Mononuclear cell (primary cell): ENCODE data around the gene ITGA6. TPM values are rescaled to one million over a fixed set of nuclear protein-coding genes. Genes with fewer than 3 reads are reported as not detected.

Source experiments
- H3K27me3 ChIP-seq: 2 replicates; pipeline ENCODE4 v1.6.0; 2011; ENCODE audit warnings: low read length, control low read depth; ENCODE audit not compliant: insufficient read depth
- H3K4me1 ChIP-seq: 2 replicates; pipeline ENCODE4 v1.5.1; 2011; ENCODE audit warnings: mild to moderate bottlenecking, low read length, control low read depth; ENCODE audit not compliant: insufficient read depth
- H3K4me3 ChIP-seq: 2 replicates; pipeline ENCODE4 v1.5.1; 2011; ENCODE audit warnings: mild to moderate bottlenecking, low read length, moderate library complexity
- H3K9me3 ChIP-seq: 2 replicates; pipeline ENCODE4 v1.5.1; 2011; ENCODE audit warnings: low read depth, mild to moderate bottlenecking, control low read depth, low read length
- total RNA-seq: library from RNA; depleted of rRNA; stranded (reverse); fragments of >200 nt; gene quantifications from one replicate; pipeline ENCODE4 v1.2.3, GENCODE V29; 2012

Gene ITGA6
- total RNA-seq, 1 donor, result 116 TPM

DNA sequence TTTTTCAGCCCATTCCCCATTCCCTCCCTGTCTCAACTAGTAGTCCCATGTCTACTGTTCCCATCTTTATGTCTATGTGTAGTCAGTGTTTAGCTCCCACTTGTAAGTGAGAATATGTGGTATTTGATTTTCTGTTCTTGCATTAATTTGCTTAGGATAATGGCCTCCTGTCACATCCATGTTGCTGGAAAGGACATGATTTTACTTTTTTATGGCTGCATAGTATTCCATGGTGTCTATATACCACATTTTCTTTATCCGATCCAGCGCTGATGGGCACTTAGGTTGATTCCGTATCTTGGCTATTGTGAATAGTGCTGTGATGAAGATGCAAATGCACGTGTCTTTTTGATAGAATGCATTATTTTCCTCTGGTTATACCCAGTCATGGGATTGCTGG, 21.7 kb upstream of the ITGA6 start:
- Histone ChIP-seq H3K4me3 (no peak overlapping the region), H3K9me3 (no peaks in the 10 kb centered on the region), H3K27me3 (peaks cover 3% of the 10 kb centered on the region), H3K4me1 (no peaks in the 10 kb centered on the region)

DNA sequence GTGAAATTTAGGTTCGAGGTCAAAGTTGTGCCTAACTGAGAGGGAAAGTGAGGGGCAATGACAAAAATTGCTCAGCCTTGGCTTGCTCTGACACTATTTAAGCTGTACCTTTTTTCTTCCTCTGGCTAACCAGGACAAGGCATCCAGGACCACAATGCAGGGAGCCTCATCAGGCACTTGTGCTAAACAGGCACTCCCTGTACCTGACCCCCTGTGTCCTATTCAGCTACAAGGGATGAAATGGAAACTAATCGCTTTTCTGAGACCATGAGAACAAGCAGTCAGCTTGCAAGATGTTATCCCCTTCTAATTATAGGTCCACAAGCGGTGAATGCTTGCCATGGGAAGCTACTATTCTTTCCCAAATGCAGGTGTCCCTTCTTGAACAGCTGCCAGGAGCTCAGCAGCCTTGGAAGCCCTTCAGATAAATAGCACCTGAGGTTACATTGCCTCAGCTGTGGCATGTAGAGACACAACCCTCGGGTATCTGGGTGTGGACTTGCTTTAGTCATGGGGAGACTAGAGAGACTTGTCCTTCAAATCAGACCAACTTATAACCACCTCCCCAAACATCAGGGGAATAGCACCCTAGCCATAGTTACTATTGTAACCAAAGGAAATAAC, 19.1 kb upstream of the ITGA6 start:
- no peaks in the 10 kb centered on the region for H3K9me3 ChIP-seq
- H3K4me1 ChIP-seq, result no peaks in the 10 kb centered on the region
- H3K27me3 ChIP-seq, result peaks cover 3% of the 10 kb centered on the region
- no peak overlapping the region for H3K4me3 ChIP-seq

DNA sequence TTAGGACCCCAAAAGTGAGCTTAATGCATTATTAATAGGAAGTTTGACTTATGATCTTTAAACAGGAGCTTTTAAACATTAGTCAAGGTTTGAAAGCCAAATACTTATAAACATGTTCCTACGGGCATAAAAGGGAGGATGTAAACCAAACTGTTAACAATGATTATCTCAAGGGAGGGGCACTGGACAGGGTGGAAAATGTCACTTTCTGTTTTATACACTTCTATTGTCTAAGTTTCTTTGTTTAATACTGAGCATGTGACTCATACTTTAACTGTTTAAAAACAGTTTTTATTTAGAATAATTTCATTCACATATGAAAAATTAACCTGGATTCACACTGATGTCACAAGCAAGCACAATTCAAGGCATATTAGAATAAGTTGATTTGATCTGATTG, 18.3 kb upstream of the ITGA6 start:
- Histone ChIP-seq H3K9me3 (no peaks in the 10 kb centered on the region), H3K4me3 (no peak overlapping the region), H3K4me1 (no peaks in the 10 kb centered on the region), H3K27me3 (peaks cover 3% of the 10 kb centered on the region)

DNA sequence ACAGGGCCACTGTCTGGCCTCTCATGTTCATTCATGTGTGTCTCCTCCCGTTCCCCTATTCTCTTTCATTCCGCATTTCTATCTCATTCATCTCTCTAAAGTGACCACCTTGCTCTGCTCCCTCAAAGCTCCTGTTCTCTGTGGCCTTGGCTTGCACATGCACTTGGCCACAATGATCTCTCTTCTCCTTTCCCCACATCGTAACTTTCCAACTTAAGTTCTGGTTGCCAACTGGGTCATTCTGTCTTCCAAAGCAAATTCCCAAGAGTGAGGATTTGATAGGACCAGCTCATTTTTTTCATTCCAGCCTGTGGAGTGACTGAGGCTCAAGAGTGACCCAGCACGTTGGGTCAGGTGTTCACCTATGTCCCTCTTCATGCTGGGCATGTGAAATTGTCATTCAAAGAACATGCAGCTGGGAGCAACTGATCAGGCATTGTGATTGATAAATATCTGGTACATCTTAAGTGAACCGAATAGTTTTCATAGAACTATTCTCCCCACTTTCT, 14.3 kb upstream of the ITGA6 start:
- Histone ChIP-seq H3K27me3 (no peaks in the 10 kb centered on the region), H3K9me3 (no peaks in the 10 kb centered on the region), H3K4me3 (no peak overlapping the region), H3K4me1 (no peaks in the 10 kb centered on the region)

DNA sequence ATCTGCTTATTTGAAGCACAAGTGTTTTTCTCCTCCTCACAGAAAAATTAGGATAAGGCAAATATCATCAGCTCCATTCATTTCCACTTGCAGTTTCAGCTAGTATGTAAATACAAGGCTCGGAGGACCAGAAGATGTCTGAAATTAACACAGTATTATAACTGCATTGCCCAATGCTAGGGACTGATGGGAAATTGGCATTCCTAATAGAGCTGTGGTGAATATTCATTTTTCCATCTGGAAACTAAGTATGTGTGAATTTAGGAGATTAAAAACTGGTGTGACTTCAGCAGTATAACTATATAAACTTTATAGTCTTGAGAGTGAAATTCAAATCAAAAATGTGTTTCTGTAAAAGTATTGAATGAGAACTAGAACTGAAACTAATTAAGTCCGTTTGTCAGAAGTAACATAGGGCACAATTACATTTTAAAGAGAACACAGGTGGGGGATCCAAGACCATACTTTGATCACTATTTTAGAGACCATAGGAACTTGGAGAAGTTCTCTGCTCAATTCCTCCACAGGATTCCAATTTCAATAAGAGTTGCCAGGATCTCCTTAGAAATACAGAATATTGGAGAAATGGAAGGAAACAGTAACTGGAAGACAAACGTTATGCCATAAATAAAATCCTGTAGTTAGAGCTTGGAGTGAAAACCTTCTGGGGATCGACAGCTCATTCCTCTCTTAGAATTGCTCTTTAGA, 12.1 kb upstream of the ITGA6 start:
- H3K27me3 ChIP-seq, result no peaks in the 10 kb centered on the region
- no peaks in the 10 kb centered on the region for H3K9me3 ChIP-seq
- no peaks in the 10 kb centered on the region for H3K4me1 ChIP-seq
- H3K4me3 ChIP-seq, result no peak overlapping the region

DNA sequence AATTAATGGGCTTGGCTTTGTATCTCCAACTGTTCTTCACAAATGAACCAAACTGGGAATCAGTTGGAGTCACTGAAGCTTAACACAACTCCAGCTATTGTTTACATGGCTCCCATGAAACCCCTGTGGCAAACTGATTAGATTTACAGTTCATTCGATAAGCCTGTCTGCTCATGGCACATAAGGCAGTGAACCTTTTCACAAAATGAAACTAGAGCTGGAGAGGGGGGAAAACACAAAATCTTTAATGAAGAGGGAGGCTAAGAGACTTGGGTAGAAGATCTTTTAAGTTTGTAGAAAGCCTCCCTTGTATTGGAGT, 11.6 kb upstream of the ITGA6 start:
- H3K4me3 ChIP-seq, result no peak overlapping the region
- no peaks in the 10 kb centered on the region for H3K4me1 ChIP-seq
- H3K27me3 ChIP-seq, result no peaks in the 10 kb centered on the region
- no peaks in the 10 kb centered on the region for H3K9me3 ChIP-seq

DNA sequence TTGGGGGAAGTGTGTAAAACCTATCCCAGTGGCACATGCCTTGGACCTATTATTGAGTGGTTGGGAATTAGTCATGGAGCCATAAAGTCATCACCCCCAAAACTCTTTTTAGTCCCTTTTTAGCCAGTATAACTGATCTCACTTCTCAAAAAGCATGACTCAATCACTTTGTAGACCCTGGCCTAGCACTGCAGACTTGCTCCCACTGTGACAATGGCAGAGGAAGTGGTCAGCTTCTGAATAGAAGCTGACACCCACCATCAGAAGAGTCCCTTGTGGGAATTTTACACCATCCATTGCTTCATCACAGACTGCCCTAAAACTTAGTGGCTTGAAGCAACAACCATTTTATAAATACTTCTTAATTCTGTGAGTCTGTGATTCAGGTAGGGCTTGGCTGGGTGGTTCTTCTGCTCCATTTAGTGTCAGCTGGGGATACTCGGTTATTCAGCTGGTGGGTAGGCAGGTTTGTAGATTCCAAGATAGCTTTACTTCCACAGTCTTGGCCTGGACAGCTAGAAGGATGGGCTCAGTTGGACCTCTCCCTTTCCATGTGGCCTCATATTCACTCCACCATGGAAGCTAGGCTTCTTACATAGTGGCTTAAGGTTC, 10.8 kb upstream of the ITGA6 start:
- Histone ChIP-seq H3K4me1 (no peaks in the 10 kb centered on the region), H3K27me3 (no peaks in the 10 kb centered on the region), H3K9me3 (no peaks in the 10 kb centered on the region), H3K4me3 (no peak overlapping the region)

DNA sequence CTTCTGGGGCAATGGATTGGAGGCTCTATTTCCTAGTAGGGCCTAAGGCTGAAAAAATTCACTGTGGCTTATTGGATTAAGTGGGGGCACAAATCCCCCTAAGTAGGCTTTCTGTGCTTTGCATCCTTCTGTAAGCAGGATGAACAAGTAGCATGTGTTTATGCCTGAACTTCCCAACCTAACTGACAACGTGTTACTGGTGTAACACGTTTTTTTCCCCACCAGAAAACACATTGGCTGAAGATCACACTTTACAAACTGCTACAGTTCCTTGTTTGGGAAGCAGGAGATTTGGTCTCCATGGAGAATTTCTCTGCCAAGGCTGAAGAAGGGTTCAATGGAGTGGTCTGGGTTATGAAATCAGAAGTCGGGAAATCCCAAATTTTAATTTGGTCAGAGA, 7.2 kb upstream of the ITGA6 start:
- H3K4me3 ChIP-seq, result no peak overlapping the region
- no peaks in the 10 kb centered on the region for H3K4me1 ChIP-seq

DNA sequence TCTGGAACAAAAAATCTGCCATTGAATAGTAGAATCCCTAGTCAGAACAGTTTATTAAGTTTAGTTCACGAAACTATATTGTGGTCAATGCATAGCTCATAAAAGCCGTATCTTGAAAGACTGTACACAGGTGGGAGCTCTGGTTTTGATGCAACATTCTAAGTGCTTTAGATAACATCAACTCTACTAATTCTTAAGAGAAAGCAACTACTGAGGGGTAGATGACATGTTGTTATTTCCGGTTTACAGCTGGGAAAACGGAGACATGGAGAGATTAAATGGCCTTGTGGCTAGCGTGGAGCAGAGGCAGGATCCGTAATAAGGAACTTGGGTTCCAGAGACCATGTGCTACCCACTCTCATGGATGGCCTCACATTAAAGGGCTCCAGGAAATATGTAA, 4.2 kb upstream of the ITGA6 start:
- peaks cover 9% of the 10 kb centered on the region for H3K4me1 ChIP-seq
- peaks cover 23% of the 10 kb centered on the region for H3K27me3 ChIP-seq
- H3K4me3 ChIP-seq, result no peak overlapping the region
- H3K9me3 ChIP-seq, result no peaks in the 10 kb centered on the region

More for the DNA sequence above, 7.2 kb upstream of the ITGA6 start:
- Histone ChIP-seq H3K9me3 (no peaks in the 10 kb centered on the region), H3K27me3 (peaks cover 3% of the 10 kb centered on the region)

DNA sequence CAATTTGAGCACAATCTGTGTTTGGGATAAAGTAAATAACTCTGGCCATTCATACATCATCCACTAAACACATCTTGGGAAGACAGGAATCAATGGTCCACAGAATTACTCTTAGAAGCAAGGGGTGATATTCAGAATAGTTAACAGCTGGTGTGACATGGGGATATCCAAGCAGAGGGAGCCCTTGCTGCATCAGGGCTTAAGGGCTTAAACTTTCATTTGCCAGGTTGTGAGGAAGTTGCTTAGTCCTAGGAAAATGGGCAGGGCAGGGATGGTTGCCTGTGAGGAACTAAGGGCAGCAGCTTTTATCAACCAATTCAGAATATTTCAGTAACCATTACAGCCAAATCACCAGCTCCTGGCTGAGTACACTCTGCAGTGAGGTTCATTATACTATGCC, 2.0 kb upstream of the ITGA6 start:
- Histone ChIP-seq H3K4me3 (no peak overlapping the region), H3K9me3 (no peaks in the 10 kb centered on the region), H3K4me1 (peaks cover 25% of the 10 kb centered on the region), H3K27me3 (peaks cover 45% of the 10 kb centered on the region)

DNA sequence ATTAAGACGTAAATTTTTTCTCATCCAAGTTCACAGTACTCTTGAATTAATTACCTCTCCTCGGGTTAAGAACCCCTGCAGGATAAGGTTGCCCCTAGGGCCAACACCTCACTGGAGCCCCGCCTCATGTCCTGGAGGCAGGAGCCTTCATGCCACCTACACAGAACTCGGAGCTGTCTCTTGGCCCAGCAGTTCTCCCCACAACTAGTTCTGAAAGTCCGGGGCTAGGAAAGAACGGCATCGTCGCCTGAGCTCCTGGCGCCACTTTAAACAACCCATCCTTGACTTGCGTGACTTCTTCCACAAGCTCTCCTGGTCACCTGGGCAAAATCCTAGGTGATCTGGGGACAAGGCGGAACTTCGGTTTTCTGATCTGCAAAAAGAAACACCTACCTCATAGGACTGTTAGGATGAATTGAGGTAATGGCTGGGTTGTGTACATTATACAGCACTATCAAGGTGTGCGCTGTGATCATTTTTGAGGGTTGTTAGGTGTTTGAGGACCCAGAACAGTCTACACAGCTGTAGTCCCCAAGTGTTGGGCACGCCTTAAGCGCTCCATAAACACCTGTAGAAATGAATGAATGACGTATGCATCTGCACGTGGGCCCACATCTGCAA, 641 bp upstream of the ITGA6 start:
- Histone ChIP-seq H3K4me3 (peak overlapping the region; percentile 55), H3K9me3 (no peaks in the 10 kb centered on the region), H3K4me1 (peaks cover 25% of the 10 kb centered on the region), H3K27me3 (peaks cover 58% of the 10 kb centered on the region)

DNA sequence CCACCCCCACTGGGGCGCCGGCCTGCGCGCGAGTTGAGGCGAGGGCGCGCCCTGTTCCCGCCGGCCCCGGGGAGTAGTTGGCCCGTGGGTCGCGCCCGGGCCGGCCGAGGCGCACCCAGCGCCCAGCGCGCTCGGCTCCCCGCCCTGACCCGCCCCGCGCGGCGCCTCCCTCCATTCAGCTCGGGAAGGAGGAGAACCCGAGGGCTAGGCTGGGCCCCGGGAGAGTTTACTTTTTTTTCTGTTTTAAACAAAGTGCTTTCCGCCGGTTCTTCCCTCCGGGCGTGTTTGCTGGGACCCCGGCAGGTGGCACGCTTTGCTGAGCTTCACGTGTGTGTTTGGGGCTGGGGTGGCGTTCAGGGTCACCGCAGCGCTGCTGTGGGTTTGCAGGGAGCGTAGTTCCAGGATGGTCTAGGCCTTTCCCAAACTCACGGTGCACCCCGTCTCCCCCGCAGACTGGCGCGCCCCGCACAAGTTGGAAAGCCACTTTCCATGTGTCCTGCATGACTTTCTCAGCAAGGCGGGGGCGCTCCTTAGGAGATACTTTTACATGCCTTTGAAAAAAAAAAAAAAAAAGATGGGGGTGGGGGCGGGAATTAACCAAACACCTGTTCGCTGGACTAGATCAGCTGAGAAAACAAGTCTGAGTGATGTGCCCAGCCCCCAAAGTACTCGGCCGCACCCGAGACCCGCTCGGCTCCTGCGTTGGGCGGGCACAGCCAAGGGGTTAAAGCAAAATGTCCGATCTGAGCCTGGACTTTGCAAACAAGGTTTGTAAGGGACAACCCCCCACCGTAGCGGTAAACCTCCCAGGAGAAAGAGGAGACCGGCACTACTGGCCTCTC, 825 bp downstream of the ITGA6 start:
- peaks cover 64% of the 10 kb centered on the region for H3K27me3 ChIP-seq
- H3K4me3 ChIP-seq, result peak overlapping the region; percentile 55
- no peaks in the 10 kb centered on the region for H3K9me3 ChIP-seq
- peaks cover 35% of the 10 kb centered on the region for H3K4me1 ChIP-seq

DNA sequence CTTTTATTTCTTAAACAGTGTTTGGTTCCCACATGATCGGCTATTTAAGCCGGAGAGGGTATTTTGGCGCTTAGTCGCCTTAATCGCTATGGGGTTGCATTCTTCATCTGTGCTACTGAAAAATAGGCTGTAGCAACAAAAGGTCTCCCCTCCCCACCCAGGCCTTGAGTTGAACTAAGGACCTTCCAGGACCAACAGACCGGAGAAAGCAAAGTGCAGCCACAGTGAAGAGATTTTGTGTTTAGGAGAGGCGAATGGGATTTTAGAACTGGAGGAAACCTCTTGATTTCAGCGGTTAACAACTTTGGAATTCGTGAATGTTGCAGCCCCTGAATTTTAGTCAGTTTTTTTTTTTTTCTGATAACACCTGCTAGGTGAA, 1.4 kb downstream of the ITGA6 start:
- Histone ChIP-seq H3K27me3 (peaks cover 64% of the 10 kb centered on the region), H3K4me3 (peak overlapping the region; percentile 55), H3K9me3 (no peaks in the 10 kb centered on the region), H3K4me1 (peaks cover 41% of the 10 kb centered on the region)

DNA sequence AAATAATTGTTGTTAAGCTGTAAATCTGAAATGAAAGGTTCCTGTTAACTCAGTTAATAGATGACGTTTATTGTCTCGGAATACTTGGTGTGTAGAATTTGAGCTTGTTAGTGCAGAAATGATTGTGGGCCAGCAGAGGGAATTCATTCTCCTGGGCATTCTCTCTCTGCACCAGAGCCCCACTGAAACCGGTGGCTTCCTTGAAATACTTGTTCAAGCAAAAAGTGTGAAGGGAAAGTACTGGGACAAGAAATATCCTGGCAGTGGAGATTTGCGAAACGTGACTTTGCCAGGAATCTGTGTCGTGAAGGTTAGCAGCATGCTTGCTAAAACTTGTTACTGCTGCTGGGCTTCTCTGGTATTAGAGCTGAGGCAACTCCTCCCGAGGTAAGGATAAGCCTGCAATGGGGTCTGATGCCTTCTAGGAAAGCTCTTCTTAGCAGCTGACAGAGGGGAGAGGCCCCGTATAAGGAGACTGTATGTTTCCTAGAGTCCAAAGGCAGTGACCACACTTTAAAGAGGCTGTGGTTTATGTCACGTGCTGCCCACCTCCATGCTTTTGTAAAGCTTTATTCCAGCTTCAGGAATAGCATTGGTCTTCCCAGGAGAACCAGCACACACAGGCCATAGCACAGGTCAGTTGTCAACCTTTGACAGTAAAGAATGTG, 2.0 kb downstream of the ITGA6 start:
- peaks cover 47% of the 10 kb centered on the region for H3K4me1 ChIP-seq
- peak overlapping the region; percentile 55 for H3K4me3 ChIP-seq

More for the DNA sequence above, 2.0 kb downstream of the ITGA6 start:
- no peaks in the 10 kb centered on the region for H3K9me3 ChIP-seq
- peaks cover 64% of the 10 kb centered on the region for H3K27me3 ChIP-seq
